Right kidney (tissue), 1 donor: ENCODE measurements around the gene FAM114A1.
"Not testable (repeated sequence)": the region's sequence is repeated elsewhere in the genome, so short reads cannot be mapped to it uniquely, and the experiment has no call there.

Experiments
- DNase-seq: peaks from one replicate; pipeline ENCODE4 v3.0.0-alpha.2; 2016

The FAM114A1 gene

GRCh38 chr4:38904090-38904666, 36.6 kb downstream of the FAM114A1 start:
- no peak for DNase-seq

GRCh38 chr4:38904682-38905081, 37.1 kb downstream of the FAM114A1 start:
- no peak for DNase-seq

- no peak for DNase-seq
Measured at GRCh38 chr4:38905652-38906385, 38.2 kb downstream of the FAM114A1 start.

GRCh38 chr4:38907696-38908270, 40.2 kb downstream of the FAM114A1 start:
- no peak for DNase-seq

- DNase-seq = no peak
Measured at GRCh38 chr4:38909015-38909414, 41.4 kb downstream of the FAM114A1 start.

GRCh38 chr4:38911257-38911656, 43.7 kb downstream of the FAM114A1 start:
- DNase-seq = no peak

- no peak for DNase-seq
Measured at GRCh38 chr4:38914854-38915253, 47.2 kb downstream of the FAM114A1 start.

- DNase-seq = not testable (repeated sequence)
Measured at GRCh38 chr4:38916267-38916666, 48.7 kb downstream of the FAM114A1 start.

GRCh38 chr4:38917481-38918025, 49.9 kb downstream of the FAM114A1 start:
- DNase-seq = no peak

- DNase-seq = no peak
Measured at GRCh38 chr4:38919494-38919893, 51.9 kb downstream of the FAM114A1 start.

GRCh38 chr4:38920186-38920585, 52.6 kb downstream of the FAM114A1 start:
- no peak for DNase-seq

GRCh38 chr4:38920677-38921076, 53.1 kb downstream of the FAM114A1 start:
- no peak for DNase-seq

- no peak for DNase-seq
Measured at GRCh38 chr4:38921151-38921550, 53.5 kb downstream of the FAM114A1 start.

GRCh38 chr4:38923746-38924145, 56.1 kb downstream of the FAM114A1 start:
- DNase-seq = no peak

GRCh38 chr4:38924353-38924752, 56.7 kb downstream of the FAM114A1 start:
- DNase-seq = no peak

- no peak for DNase-seq
Measured at GRCh38 chr4:38925492-38926413, 58.1 kb downstream of the FAM114A1 start.

GRCh38 chr4:38926896-38927295, 59.3 kb downstream of the FAM114A1 start:
- DNase-seq = no peak

GRCh38 chr4:38928568-38928967, 61.0 kb downstream of the FAM114A1 start:
- DNase-seq = no peak

GRCh38 chr4:38928974-38929373, 61.4 kb downstream of the FAM114A1 start:
- no peak for DNase-seq

GRCh38 chr4:38930204-38930603, 62.6 kb downstream of the FAM114A1 start:
- no peak for DNase-seq

- no peak for DNase-seq
Measured at GRCh38 chr4:38930707-38931106, 63.1 kb downstream of the FAM114A1 start.

GRCh38 chr4:38931125-38931524, 63.5 kb downstream of the FAM114A1 start:
- no peak for DNase-seq
